NCI-H748 treated with DMSO at 0.1 percent for 48 hours (cell line): ENCODE measurements around the gene HBS1L.

ENCODE experiments used
- DNase-seq: peaks from one replicate; lab custom pipeline; 2025; lab: John Stamatoyannopoulos, UW

The HBS1L gene

DNA sequence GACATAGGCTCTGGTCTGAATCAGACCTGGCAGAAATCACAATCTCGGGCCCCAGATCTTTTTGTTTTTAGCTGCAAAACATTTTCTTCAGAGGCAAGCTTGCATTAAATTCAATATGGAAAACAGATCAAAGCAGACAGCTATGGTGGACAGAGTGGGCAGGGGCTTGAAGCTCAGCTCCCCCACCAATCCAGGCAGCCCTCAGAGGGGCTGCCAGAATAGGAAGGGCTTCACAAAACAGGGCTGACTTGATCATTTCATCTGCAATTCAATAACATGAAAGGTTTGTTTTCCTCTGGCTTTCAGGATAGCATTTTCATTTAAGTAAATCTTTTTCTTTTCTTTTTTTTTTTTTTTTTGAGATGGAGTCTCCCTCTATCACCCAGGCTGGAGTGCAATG lies 55.5 kb downstream of the HBS1L start:
- no peak for DNase-seq

DNA sequence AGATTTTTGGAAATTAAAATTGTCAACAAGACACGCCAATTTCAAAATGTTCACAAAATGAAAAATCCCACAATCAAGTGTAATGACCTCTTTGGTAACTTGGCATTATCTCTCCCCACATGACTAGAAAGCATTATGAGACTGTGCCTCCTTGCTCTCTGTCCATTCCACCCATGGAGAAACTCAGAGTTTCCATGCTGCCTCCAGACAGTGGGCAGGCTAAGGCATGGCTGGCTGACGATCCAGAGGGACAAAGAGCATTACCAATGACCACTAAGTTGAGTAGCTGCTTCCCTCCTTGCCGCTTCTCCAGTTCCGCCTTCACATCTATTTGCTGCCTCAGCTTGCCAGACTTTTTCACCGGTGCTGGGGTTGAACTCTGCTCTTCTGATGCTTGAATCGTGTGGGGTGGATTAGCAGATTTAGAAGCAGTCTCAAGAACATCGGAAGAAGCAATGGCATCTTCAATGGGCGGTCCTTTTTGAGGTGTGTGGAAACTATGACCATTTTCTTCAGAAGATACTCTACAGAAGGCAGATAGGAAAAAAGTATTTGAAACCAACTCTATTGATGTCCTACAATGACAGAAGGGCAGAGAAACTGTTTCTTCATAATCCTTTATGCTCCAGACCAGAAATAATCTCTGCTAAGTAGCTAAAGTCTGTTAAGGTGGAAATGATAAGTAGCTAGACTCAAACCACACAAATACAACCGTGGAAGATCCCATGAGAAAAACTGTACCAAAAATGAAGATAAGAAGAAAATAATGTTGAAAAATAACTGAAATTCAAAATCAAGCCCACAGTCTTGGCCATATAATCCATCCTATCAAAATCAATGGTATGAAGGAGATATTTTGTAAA lies 57.3 kb downstream of the HBS1L start:
- DNase-seq = no peak

DNA sequence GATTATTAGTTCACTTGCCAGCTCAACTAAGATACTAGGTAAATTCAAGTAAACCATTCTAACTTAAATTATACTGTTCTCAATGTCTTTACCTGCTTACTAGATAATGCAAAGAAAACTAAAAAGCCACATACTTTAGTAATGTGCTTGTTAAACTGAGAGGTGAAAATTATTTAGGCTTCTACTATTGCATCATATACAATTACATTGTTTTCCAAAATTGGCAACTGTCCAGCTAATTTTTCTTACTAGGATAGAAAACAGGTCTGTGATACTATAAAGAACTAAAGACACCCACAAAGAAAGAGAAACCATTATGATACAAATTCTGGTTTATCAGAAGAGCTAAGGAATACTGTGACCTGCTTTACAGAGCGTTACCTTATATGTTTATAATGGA lies 59.1 kb downstream of the HBS1L start:
- DNase-seq = no peak

DNA sequence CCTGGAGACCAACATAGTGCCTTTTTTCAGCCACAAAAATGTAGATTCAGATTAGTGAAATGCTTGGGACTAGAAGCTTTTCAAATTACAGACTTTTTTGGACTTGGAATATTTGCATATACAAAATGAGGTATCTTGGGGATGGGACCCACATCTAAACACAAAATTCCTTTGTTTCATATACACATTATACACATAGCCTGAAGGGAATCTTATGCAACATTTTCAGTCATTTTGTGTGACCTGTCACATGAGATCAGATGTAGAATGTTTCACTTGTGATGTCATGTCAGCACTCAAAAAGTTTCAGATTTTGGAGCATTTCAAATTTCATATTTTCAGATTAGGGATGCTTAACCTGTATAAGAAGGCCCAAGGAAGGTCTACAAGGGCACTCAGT lies 60.2 kb downstream of the HBS1L start:
- no peak for DNase-seq

DNA sequence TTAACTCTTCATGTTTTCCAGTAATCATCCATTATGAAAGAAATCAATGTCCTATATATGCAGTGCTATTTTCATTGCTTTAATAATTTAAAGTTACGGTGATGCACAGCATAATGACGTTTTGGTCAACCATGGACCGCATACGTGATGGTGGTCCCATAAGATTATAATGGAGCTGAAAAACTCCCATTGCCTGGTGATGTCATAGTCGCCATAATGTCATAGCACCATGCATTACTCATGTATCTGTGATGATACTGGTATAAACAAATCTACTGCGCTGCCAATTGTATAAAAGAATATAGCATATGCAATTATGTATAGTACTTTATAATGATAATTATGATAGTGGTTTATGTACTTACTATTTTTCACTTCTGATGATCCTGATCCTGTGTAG lies 62.5 kb downstream of the HBS1L start:
- DNase-seq = no peak

DNA sequence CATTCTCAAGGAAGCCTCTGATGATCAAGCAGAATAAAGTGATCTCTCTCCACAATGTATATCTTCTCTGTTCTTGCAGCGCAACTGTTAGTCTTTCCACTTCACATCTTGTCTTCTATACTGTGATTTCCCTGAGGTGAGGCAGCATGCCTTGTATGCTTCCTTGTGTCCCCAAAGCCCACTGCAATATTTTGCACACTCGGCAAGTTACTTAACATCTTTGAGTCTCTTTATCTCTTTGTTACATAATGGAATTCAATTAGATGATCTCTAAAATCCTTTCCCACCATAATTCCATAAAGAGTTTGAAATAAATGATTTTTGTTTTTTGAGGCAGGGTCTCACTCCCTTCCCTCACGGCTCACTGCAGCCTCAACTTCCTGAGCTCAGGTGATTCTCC lies 64.4 kb downstream of the HBS1L start:
- DNase-seq = no peak

DNA sequence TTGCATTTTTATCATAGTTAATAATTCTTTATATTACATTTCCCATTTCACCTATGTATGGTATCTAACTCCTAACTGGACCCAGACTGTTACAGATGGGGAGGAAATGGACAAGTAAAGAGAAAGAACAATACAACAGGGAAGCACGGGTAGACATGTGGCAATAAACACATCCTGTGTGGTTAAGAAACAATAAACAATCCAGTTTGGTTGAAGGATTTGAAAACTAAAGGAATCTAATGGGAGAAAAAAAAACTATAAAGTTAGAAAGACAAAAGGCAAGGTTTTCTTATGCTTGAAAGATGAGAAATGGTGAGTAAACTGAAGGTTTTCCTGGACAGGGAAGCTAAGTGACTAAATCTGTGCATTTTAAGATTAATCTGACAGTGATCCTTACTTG lies 69.8 kb downstream of the HBS1L start:
- no peak for DNase-seq

DNA sequence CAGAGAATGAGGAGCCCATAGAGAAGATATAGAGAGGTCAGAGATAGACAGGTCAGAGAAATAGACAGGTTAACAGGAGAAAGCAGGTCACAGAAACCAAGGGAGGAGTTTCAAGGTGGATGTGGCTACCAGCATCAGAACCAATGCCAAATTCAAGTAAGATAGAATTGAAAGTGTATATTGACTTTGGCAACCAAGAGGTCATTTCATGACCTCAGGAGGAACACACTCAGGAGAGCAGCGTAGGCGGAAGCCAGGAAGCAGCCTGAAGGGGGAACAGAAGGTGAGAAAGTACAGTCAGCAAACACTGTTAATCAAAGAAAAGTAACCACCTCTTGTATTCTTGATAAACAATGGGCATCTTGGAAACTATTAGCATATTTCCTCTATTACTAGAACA lies 70.8 kb downstream of the HBS1L start:
- no peak for DNase-seq

DNA sequence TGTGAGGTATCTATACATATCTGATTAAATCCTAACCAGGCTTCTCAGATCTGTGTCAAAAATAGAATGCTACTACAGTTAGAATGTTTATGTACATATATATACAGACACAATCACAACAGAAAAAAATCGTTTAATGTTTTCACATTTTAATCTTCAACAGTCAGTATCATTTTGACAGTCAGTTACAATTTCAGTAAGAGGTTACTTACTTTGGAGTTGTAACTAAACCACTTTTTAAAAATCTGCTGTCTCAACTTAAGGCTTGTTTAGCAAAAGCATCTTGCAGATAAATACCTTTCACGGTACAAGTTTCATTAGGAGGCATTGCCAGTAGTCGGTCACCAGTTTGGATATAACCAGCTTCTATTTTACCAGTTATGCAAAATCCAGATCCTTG lies 72.5 kb downstream of the HBS1L start:
- DNase-seq = no peak

DNA sequence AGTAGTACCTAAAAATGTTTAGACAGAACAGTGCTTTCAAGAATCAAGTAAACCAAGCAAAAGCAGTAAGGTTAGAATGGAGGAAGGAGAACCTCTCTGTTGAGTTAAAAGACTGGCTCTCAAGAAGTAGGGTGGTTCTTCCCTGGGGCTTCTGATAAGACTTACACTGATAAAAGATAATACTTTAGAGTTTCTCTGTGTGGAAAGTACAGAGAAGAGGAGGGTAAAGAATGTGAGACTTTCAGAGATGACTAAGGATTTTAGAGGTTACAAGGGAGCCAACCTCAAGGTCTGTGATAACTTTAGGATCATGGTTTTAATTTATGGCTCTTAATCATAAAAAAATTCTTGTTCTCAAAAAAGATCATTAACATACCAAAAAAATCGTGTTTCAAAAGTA lies 73.8 kb downstream of the HBS1L start:
- DNase-seq = no peak

DNA sequence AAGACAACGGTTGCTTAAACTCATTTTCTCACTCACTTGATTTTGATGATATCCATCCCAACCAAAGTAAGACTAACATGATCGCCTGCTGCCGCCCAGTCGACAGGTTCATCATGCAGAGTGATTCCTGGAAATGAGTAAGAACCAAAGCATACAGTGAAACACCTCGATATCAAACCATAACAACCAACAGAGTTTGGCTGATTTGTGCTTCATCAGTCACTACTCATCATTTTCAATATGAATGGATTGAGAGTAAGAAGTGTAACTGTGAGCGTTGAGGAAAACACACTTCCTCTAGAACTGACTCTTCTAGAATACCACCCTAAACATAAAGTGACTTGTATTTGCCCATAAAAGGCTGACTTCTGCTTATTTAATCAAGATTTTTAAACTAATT lies 75.5 kb downstream of the HBS1L start:
- DNase-seq = no peak

DNA sequence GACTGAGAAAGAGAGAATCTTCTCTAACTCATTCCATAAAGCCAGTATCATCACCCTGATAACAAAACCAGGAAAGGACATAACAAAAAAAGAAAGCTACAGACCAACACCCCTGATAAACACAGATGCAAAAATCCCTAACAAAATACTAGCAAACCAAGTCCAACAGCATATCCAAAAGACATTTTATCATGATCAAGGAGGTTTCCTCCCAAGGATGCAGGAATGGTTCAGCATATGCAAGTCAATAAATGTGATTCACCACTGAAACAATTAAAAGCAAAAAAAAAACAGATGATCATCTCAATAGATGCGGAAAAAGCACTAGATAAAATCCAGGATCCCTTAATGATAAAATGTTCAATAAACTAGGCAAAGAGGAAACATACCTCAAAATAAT lies 80.3 kb downstream of the HBS1L start:
- no peak for DNase-seq

DNA sequence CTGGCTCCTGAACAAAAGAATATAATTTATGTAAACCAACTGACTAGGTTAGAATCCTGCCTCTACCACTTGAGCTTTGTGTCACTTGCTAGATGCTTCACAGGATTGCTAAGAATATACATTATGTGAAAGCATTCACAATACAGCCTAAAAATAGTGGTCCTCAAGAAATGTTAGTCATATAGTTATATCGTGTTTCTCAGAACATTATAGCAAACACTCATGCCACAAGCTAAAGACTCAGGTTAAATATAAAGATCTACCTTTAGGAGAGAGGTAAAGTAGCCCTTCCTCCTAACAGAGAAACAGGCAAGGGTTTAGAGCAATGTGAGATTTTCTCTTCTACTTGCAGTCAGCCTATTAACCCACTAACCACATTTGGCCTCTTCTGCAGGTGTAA lies 86.9 kb downstream of the HBS1L start:
- DNase-seq = no peak

DNA sequence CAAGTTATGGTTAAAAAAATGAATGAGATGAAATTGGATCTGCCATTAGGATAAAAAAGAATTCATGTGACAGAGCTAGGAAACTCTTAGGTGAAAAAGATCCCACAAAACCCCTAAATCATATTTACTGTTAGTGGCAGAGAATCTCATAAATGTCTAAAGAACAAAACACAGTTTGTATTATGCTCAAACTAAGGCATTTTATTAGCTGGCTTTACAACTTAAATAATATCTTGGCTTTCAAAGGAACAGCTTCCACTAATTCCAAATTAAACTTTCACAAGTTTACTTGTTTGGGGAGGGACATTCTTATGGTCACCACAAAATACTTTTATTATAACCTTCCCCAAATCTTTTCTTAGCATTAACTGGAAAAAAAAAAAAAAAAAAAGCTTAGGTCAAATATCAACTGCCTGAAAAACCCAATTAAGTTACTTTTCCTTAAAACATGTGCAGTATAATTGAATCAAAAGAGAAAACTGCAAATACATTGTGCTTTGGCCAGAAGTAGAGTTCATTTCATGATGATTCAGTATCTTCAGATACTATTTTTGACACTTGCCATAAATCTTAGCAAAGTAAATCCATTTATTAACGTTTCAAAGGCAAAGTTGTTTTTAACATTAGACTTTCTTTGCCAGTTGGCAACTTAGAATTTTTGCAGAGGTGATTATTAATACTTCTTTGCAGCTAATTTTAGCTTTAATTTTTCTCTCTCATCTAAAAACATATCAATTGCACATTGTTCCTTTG lies 90.0 kb downstream of the HBS1L start:
- no peak for DNase-seq

DNA sequence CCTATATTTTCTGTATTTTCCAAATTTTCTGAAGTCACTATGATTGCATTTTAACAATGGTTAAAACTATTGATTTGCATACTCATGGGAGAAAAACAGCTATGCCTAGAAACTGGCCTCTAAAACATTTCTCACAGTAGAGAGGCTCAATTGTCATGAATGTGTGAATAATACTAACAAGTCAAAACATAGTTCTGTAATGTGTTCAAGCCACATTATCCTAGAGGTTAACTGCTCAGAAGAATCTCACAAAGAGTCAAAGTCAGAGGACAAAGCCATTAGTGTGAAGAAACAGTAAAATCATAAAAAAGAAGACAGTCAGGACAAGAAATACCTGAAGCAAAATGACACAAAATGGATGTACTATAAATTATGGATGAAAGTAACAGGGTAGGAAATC lies 92.2 kb downstream of the HBS1L start:
- DNase-seq = no peak

DNA sequence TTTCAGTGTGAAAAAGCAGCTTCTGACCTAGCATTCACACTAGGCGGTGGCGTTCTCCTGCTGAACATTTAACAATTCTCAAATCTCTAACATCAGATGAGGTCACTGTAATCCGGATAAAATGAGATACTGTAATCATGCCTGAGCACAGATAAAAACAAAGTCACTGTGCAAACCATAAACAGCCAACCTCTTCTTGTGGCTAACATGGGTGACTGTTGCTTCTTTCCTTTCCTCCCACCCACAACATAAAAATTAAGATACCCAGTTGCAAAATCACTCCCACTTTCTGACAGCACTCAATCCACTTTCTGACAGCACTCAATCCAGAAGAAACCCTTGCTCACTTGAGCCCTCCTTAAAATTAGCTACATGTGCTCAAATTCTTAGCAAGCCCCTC lies 93.3 kb downstream of the HBS1L start:
- DNase-seq = no peak

DNA sequence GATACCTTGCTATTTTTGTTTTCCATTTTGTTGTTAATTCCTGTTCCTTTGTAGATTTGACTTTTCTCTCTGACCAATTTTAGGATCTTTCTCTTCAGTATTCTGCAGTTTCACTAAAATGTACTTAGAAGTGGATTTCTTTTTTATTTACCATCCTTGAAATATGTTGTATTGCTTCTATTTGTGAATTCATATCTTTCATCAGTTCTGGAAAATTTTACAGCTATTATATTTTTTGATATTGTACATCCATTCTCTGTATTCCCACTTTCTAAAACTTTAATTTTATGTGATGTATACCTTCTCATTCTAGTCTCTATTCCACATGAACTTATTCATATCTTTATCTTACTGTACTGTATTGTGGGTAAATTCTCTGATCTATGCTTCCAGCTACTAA lies 95.0 kb downstream of the HBS1L start:
- DNase-seq = no peak

DNA sequence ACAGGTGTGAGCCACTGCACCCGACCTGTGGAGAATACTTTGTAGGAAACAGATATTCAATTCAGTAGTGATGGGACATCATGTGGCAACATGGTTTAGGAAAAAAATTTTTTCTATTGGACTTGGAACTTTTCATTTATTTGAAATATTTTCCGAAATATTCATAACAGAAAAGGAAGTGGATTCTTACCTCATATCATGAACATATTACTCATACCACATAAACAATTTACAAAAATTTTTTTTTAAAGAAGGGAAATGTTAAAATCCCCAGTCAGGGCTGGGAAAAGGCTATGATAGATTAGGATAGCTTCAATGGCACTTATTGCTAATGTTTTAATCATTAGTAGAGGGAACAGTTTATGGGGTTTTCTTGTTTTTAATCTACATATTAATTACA lies 97.9 kb downstream of the HBS1L start:
- DNase-seq = no peak

DNA sequence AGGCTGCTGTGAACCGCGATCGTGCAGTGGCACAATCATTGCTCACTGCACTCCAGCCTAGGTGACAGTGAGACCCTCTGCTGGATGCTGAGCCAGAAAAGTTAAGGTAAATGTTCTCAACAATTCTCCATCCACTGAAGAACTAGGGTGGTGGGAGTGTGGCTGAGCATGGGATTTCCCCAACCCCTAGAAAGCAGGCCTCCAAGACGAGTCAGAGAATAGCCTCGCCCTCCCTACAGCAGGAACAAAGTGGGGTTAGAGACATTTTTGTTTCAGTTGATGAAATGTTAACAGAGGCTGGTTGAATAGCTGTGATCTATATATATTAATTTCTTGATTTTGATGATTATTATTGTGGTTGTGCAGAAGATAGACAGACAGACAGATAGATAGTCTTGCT lies 98.6 kb downstream of the HBS1L start:
- DNase-seq = no peak

DNA sequence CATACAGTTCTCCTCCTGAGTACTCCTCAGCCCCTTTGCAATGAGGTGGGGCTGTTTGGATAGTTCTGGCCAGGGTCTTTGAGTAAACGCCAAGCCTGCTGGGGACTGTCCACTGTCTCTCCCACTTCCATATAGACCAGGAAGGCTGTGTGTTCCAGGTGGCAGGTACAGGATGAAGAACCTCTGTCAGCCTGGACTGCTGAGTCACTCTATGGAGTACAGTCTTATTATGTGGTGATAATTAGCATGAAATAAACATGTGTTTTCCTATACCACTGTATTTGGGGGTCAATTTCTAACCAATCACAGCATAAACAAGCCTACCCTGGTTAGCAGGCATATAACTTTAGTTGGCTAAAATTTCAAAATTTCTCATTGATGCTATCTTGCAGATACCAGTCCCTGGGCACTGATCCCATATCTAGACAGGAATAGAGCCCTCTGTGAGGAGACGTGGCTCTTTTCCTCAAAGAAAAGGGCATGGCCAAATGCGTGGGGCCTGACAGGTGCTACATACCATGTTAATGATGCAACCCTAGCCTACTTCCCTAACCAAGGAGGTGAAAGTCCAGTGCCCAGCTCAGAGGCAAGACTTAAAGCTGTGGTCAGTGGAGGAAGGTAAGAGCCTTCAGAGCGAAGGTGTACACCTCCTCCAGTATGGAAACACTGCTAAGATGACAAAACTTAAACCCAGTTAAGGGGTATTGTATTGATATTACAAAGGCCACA lies 100.2 kb downstream of the HBS1L start:
- DNase-seq = no peak

DNA sequence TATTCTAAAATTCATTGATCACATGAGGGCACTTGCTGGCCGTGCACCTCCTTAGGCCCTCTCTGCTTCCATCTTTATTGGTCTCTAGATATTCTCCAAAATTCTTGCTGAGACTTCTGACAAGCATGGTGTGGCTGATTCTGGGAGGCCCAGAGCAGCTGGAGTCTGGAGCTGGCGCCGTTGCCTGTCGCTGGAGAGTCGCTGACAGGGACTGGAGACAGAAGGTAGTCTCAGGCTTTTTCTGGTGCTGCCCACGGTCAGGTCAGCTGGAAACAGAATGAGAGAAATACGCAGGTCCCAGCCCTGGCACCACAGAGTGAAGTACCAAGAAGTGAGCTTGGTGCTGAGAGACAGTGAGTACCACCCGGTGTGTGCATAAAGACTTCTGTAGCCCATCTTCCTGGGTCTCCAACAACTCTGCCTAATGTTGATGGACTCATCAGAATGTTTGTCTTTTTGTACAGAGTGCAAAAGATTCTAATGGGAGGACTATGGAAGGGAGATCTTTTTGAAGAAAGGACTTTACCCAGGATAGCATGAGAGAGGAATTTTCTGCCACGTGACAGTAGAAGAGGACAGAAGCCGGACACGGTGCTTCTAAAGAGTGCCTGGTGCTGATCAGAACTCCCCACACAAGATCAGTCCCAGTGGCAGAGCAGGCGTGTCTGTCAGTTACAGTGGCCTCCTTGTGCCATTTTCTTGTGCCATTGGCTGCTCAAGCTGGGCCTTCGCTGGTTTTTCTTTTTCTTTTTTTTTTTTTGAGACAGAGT lies 102.9 kb downstream of the HBS1L start:
- DNase-seq = no peak

DNA sequence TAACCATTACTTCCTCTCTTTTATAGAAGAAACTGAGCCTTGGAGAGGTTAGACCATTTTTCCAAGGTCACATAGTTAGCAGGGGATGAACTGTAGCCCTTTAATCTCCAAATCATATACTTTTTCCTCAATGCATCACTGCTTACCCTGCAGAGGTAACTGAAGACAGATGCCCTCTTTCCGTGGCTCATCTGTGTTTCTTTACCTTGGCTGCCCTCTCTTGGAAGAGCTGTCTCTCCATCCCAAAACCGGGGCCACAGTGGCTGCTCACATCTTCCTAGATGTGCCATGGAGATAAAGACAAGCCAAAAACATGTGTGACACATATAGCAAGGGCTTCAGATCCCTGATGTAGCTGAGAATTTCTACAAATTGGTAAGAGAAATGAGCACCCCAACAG lies 104.1 kb downstream of the HBS1L start:
- no peak for DNase-seq
